ENCODE data around the gene SDF4.

SDF4 gene

DNA sequence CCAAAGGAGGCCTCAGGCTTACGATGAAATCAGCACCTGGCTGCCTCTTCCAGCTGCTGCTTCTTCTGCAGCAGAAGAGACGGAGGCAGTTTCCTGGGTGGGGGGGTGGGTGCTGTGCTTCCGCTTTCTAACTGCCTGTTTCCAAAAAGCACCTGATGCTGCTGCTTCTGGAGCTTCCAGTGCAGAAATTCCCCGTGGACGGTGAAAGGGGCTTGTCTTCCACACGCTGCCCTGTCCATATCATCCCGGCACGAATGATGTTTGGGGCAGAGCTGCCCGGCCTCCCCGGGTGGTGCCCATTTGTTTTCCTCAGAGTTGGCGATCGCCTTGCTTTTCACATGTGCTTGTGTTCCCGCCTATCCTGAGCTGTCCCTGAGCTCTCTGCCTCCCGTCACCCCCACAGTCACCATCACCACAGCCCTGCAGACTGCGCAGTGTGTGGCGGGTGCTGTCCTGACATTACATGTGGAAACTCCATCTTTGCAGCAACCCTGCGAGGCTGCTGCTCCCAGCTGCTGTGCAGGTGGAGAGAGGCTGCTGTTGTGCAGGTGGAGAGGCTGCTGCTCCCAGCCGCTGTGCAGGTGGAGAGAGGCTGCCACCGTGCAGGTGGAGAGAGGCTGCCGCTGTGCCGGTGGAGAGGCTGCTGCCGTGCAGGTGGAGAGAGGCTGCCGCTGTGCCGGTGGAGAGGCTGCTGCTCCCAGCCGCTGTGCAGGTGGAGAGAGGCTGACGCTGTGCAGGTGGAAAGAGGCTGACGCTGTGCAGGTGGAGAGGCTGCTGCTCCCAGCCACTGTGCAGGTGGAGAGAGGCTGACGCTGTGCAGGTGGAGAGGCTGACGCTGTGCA, 56.4 kb downstream of the SDF4 start:
- DNase-seq, result no peak

DNA sequence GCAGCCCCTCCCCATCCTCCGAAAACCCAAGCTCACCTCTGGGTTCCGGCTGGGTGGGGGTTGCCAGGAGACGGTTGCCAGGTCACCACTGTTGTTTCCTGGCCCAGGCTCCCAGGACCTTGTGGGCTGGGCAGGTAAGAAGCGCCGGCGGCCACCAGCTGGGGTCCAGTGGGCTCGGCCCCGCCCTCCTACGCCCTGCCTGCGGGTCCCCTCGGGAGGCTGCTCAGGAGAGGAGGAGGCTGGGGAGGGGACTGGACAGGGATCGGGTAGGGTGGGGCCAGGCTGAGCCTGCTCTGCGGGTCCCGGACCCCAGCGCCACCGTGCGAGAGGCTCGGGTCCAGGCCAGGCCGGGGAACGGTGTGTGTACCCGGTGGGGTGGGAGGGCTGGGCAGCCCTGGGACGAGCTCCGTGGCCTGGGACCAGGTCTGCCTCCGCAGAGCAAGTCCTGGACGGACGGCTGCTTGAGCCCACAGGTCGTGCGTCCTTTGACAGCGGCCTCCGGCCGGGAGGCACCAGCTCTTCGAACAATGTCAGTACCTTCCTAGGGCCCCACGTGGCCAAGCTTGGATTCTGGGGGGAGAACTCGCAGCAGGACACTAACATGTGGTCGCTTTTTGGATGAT, 57.9 kb downstream of the SDF4 start, which contains the start of gene TTLL10:
Gene TTLL10, plus strand, starts transcription at position 88 of the 623 bp plus-strand sequence. CDS start 5,336 bp downstream, outside the sequence.
- DNase-seq, result no peak

DNA sequence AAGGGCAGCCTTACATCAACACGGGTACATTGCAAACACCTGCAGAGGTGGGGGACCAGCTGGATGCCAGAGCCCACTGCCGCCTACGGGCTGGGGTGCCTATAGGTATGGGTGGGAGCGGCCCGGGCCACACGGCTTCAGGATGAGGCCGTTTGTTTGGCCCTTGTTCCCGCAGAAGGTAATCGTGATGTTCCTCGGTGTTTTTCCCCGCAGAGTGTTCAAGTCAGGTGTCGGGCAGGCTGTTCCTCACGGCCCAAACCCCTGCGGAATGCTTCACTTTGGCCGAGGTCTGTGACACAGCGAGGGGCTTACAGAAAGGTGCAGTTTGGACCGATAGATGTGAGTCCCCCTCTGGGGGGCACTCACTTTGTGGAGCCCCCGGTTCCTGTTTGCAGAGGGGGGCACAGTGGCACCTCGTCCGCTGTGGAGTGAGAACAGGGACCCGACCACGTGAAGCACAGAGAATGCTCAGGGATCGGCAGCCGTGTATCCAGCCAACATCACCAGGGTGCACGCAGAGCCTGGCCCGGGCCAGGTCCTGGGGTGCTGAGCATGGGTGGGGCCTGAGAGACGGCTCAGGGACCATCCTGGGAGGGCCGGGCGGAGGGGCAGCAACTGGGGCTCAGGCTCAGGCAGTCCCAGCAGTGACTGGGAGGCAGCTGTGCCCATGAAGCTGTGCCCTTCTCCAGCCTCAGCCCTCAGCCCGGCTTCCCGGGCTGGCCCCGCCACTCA, 58.6 kb downstream of the SDF4 start:
- DNase-seq, result no peak

DNA sequence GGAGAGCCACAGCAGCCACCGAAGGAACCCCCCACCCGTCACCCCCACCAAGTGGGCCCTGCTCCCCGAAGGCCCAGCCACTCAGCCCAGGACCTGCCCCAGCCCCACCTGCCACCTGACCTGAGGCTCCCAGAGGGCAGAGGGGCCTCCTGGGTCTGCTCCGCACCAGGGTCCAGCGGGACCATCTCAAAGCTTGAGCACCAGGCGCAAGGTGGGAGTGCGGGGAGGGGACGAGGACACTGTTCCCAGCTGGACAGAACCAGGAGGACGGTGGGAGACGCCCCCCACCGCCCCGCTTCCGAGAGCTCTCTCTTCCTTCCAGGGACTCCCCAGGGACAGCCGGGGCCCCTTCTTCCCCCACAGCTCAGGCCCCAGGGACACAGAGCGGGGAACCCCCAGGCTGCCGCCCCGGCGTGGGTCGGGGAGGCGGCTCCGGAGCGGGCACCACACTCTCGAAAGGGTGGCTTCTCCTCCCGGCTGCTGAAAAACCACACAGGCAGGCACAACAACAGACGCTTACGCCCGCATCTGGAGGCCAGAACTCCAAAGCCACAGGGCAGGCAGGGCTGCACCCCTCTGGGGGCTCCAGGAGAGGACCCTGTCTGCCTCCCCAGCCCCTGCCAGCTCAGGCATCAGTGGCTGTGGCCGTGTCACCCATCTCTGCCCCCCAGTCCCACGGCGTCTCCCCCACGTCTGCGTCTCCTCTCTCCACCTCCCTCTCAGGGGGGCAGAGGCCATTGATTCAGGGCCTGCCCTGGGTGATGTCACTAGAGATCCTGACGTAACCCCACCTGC, 60.1 kb downstream of the SDF4 start:
- no peak for DNase-seq

DNA sequence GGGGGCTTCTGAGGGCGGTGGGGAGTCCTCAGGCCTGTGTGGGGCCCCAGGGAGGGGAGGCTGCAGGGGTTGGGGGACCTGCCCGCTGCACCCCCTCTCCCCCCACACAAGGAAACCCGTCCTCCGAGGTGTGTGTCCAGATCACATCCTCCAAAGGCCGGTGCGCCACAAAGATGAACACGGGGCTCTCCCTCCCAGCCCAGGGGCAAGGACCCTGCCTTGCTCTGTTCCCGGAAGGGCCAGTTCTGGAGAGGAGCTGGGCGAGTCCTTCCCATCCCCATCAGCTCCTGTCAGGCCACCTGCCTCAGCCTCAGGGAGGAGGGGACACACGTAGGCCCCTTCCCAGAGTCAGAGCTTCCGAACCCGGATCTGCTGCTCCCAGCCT, 60.6 kb downstream of the SDF4 start:
- DNase-seq, result no peak

DNA sequence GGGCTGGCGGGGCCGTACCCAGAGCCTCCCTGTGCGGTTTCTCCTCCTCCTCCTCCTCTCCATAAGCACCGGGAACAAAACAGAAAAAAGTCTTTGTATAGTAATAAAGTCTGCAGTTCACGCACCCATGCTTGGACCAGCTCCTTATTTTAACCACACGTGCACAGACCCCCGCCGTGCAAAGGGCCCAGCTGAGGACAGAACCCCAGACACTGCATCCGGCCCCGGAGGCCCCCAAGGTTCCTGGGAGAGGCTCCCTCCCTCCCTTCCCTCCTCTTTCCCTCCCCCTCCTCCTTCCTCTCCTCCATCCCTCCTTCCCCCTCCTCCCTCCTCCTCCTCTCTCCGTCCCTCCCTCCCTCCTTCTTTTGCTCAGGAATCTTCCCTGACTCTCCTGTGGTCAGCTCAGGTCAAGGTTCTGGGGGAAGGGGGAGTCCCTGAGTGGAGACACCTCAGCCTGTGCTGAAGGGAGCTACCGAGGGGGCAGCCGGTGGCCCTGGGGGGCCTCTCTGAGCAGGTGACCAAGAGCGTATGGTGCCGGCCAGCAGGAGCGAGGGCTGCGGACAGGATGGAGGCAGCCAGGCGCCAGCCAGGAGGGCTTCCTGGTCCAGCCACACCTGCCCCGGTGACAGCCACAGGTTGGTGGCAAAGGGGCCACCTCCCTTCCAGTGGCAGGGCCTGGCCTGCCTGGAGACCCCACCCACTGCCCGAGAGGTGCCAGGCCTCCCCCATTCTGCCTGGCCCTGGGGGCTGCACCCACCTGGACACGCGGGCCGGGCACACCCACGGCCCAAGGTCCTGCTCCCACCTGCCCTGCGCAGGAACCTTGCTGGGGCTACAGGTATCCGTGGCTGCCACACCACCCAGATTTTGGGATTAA, 61.3 kb downstream of the SDF4 start:
- DNase-seq, result no peak

DNA sequence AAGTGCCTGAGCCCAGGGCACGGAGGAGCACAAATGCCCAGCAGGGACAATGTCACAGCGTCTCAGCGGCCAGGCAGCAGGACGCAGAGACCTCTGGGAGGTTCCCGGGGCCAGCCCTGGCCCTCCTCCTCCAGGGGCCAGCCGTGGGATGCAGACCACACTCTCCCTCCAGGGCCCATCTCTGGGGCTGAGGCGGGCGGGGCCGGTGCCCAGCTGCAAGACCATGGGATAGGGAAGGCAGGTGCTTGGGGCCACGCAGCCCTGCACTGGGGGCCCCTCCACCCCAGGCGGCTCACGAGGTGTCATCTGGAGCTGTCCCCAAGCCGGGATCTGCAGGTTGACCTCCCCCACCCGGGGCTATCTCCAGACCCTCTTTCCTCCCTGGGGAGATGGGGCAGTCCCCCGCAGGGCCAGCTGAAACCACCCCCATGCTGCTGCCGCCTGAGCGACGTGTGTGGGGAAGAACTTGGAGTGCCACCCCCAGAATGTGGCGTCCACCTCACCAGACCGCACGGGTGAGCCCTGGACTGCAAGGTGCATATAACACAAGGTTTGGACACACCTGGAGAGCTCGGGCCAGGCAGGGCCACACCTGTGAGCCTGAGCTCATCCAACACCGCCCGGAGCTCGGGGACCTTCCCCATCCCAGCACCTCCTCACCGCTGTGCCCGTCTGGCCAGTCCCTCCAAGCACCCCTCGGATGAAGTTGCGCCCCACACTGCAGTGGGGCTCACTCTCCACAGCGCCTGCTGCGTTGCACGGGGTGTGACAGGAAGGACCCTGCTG, 62.2 kb downstream of the SDF4 start:
- DNase-seq, result no peak

DNA sequence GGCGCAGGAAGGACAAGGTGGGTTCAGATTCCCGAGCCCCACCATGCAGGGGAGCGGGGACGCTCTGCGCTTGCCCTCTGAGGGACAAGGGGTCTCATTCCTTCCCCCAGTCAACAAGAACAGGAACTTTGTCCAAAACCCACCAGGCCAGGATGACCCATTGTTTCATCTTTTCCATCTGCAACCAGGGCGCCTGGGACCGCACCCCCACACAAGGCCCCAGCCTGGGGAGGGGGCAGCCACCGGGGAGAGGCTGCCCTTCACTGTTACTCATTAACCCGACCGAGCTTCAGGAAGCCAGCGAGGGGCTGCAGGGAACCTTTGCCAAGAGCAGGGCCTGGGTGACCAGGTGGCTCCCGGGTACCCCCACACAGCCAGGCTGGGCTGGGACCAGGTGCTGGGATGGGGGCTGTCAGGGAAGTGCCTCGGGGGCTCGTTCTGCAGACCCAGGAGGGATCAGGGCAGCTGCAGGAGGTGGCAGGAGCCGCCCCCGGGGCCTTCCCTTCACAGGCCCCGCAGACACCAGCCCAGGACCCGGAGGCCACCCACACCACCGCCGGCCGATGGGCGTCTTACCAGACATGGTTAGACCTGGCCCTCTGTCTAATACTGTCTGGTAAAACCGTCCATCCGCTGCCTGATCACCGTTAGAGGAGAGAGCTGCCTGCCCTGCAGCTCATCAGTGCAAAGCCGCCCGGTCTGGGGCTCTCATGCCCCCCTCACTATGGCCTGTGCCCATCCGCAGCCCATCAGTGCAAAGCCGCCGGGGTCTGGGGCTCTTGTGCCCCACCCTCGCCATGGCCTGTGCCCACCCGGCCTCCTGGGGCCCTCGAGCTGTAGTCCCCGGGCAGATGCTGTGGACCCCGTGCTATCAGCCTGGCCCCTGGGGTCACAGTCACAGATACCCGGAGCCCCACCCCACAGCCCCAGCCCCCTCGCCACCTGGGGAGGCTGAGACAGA, 63.1 kb downstream of the SDF4 start:
- no peak for DNase-seq

DNA sequence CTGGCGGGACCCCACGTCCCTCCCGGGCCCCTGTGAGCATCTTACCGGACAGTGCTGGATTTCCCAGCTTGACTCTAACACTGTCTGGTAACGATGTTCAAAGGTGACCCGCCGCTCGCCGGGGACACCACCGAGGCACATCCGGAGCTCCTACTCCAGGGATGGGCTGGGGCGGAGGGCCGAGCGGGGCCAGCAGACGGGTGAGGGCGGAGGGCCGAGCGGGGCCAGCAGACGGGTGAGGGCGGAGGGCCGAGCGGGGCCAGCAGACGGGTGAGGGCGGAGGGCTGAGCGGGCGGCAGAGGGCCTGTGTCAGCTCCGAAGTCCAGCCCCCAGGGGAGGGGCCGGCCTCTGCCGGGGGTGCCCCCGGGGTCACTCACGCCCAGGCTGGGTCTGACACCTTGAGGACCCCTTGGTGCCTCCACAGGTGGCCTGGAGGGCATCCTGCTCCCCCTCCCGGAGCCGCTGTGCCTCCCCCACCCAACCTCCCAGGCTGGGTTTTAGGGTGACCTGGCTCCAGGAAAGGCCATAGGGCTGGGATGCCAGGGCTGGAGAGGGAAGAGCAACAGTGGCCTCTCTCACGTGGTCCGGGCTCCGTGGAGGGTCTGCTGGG, 63.9 kb downstream of the SDF4 start:
- DNase-seq, result no peak

DNA sequence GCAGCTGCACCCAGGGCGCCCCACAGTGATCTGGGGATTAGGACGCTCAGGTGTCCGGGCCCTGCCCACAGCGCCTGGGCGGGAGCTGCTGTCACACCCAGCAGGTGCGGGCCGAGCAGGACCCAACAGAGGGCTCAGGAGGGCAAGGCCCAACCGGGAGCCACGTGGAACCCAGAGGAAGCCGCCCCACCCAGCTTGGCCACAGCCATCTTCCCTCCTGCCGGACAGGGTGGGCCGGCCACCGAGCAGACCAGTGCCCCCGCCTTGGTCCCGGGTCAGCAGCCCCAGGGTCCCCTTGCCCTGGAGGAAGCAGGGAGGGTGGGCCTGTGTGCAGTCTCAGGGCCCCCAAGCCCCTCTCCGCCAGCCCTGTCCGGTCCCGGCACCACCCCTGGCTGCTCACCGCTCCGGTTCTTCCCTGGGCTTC, 64.4 kb downstream of the SDF4 start:
- no peak for DNase-seq

Measured in NCI-H1694 (cell line).